ENCODE results near the gene ORM1.

ORM1 gene

DNA sequence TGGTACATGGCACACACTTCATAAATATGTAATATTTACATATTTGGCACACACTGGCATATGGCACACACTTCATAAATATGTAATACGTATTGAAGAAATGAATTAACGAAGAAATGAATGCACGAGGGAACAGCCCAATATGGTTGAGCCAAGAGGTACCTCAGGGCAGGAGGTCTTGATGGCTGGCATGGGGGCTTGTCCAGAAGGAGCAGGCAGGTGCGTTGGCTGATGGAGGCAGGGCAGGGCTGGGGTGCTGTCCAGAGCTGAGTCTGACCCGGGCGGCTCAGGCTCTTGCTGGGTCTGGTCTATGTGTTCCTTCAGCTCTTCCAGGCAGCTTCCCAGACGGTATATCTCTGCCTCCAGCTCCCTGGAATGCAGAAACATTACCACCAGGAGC lies 38.6 kb downstream of the ORM1 start:
- no peak for TF ChIP-seq CTCF (IDR thresholded peaks at IDR 0.05)
- H3K27ac ChIP-seq: peak overlapping the region; percentile 98
- H3K9me3 ChIP-seq: peaks cover 7% of the 10 kb centered on the region
- peaks cover 99% of the 10 kb centered on the region for H3K36me3 ChIP-seq
- H3K4me1 ChIP-seq (ENCODE audit: control insufficient read depth in 1 of 2, insufficient read depth in 1 of 2, low read depth in 1 of 2, low read length in 1 of 2): peaks cover 37% of the 10 kb centered on the region in 2 experiments
- no peaks in the 10 kb centered on the region for H3K27me3 ChIP-seq
- no peak overlapping the region for H3K4me3 ChIP-seq (ENCODE audit: low read depth in 1 of 2, low read length in 1 of 2)

DNA sequence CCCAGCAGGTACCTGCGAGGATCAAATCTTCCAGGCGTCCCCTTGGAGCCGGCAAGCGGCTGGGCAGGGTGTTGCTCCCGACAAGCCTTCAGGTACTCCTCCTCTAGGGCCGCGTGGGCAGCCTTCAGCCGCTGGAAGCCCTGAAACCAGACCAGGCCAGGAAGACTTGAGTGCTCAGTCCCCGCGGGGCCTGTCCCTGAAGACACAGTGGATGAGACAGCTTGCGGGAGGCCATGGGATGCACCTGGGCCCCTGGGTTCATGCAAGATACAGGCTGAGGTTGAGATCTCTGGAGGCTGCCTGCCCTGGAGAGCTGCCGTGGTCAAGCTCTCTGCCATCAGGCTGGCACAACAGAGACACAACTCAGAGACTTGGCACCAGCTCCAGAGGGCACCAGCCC lies 39.5 kb downstream of the ORM1 start:
- Histone ChIP-seq H3K27ac (peak overlapping the region; percentile 98), H3K9me3 (peaks cover under 1% of the 10 kb centered on the region), H3K4me3 (ENCODE audit: low read depth in 1 of 2, low read length in 1 of 2) (no peak overlapping the region), H3K27me3 (no peaks in the 10 kb centered on the region), H3K4me1 (ENCODE audit: control insufficient read depth in 1 of 2, insufficient read depth in 1 of 2, low read depth in 1 of 2, low read length in 1 of 2) (peaks cover 45 to 46% of the 10 kb centered on the region in 2 experiments), H3K36me3 (peaks cover 94% of the 10 kb centered on the region)
- TF ChIP-seq CTCF (IDR thresholded peaks at IDR 0.05): no peak

DNA sequence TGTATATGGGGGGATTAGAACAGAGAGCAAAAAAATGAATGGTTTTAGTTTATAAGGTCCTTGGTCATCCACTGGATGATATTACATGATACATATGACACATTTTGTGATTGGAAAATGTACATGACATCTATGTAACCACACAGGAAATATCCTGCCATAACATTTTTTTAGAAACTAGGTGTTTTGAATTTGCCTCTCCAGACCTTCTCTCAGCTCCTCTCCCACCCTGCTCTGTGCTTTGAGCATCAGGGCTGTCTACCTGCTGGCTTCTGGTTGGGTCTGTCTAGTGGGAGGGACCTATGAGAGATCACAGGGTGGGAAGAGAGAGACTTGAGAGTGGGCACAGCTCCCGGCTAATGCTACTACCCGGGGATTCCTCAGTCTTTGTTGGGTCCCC lies 40.5 kb downstream of the ORM1 start:
- Histone ChIP-seq H3K36me3 (peaks cover 94% of the 10 kb centered on the region), H3K9me3 (no peaks in the 10 kb centered on the region), H3K27me3 (no peaks in the 10 kb centered on the region), H3K4me3 (ENCODE audit: low read depth in 1 of 2, low read length in 1 of 2) (peak overlapping the region in 1 of 2 experiments; percentile 51), H3K4me1 (ENCODE audit: control insufficient read depth in 1 of 2, insufficient read depth in 1 of 2, low read depth in 1 of 2, low read length in 1 of 2) (peaks cover 56% of the 10 kb centered on the region in 2 experiments), H3K27ac (peak overlapping the region; percentile 98)
- TF ChIP-seq CTCF (IDR thresholded peaks at IDR 0.05): no peak

DNA sequence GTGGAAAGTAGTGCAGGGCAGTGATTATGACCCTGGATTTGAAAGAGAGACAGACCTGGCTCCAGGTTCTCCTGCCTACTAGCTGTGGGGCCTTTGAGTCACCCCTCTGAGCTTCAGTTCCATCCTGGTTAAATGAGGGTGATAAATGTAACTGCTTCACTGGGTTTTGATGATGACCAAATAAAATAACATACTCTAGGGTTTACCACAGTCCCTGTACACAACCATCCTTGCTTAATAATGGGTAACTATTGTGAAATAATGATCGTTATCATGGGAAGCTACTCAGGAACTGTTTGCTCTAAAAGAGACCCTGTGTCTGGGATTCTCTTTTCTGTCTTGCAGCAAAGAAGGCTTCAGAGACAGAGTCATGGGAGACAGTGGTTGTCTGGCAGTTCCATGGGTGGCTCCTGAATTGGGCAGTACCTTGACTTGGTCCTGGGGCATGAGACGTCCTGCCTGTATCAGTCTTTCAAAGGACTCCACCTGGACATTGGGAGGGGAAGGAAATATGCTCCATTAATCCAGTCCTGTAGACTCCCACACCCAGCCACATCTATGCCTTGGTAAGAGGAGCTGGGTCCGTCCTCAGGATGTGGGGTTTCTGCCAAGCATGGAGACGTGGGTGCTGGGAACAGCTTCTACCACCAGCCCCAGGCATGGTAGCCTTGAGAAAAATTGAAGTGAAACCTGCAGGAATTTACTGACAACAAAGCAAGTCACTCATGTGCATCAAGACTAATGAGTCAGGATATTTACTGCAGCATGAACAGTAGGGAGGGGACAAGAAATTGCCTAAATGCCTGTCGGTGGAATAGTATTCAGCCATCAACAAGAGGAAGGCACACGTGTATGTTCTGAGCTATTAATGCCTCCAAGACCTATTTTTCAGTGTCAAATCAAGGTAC lies 41.5 kb downstream of the ORM1 start:
- H3K9me3 ChIP-seq: no peaks in the 10 kb centered on the region
- TF ChIP-seq CTCF (IDR thresholded peaks at IDR 0.05): no peak
- peak overlapping the region; percentile 29 to 51 for H3K4me3 ChIP-seq (ENCODE audit: low read depth in 1 of 2, low read length in 1 of 2)
- peaks cover 94% of the 10 kb centered on the region for H3K36me3 ChIP-seq
- H3K4me1 ChIP-seq (ENCODE audit: control insufficient read depth in 1 of 2, insufficient read depth in 1 of 2, low read depth in 1 of 2, low read length in 1 of 2): peaks cover 65 to 66% of the 10 kb centered on the region in 2 experiments
- H3K27me3 ChIP-seq: no peaks in the 10 kb centered on the region
- peak overlapping the region; percentile 98 for H3K27ac ChIP-seq

DNA sequence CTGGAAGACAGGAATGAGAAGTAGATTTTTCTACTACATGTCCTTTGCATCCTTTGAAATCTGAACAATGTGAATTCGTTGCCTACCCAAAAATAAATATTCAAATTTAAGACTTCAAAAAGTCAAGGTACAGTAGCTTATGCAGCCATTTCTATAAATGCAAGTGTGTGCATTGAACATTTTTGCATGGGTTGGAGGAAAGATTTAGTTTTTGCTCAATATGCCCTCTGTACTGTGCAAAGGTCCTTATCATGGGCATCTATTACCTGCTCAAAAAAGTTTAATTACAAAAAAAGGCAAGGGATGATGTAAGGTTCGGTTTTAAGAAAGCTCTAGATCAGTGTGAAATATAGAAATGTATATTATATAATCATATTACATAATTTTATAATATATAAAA lies 42.3 kb downstream of the ORM1 start:
- H3K36me3 ChIP-seq: peaks cover 94% of the 10 kb centered on the region
- no peaks in the 10 kb centered on the region for H3K27me3 ChIP-seq
- H3K4me3 ChIP-seq (ENCODE audit: low read depth in 1 of 2, low read length in 1 of 2): peak overlapping the region in 1 of 2 experiments; percentile 51
- TF ChIP-seq CTCF (IDR thresholded peaks at IDR 0.05): no peak
- no peaks in the 10 kb centered on the region for H3K9me3 ChIP-seq
- H3K27ac ChIP-seq: peak overlapping the region; percentile 98
- peaks cover 73 to 74% of the 10 kb centered on the region in 2 experiments for H3K4me1 ChIP-seq (ENCODE audit: control insufficient read depth in 1 of 2, insufficient read depth in 1 of 2, low read depth in 1 of 2, low read length in 1 of 2)

Data from neutrophil (primary cell).